CD1c-positive myeloid dendritic cell (primary cell): ENCODE data around the gene FRMD4A.

ENCODE experiments used
- DNase-seq: peaks from one replicate; pipeline ENCODE4 v3.0.0-alpha.2; 2016; ENCODE audit errors: extremely low spot score

Gene FRMD4A

GRCh38 chr10:13624630-13625029, 706.1 kb downstream of the FRMD4A start:
- no peak for DNase-seq

- no peak for DNase-seq
Observed at GRCh38 chr10:13621931-13622330, 708.8 kb downstream of the FRMD4A start.

GRCh38 chr10:13617116-13617515, 713.6 kb downstream of the FRMD4A start:
- no peak for DNase-seq

GRCh38 chr10:13615650-13616300, 714.9 kb downstream of the FRMD4A start:
- no peak for DNase-seq

GRCh38 chr10:13614530-13615332, 716.0 kb downstream of the FRMD4A start:
- no peak for DNase-seq

- no peak for DNase-seq
Observed at GRCh38 chr10:13613519-13613918, 717.2 kb downstream of the FRMD4A start.

GRCh38 chr10:13612654-13613373, 717.9 kb downstream of the FRMD4A start:
- no peak for DNase-seq

- no peak for DNase-seq
Observed at GRCh38 chr10:13608246-13608853, 722.4 kb downstream of the FRMD4A start.

GRCh38 chr10:13604357-13605040, 726.2 kb downstream of the FRMD4A start:
- DNase-seq: no peak

GRCh38 chr10:13597909-13598308, 732.8 kb downstream of the FRMD4A start:
- no peak for DNase-seq

GRCh38 chr10:13594641-13595040, 736.1 kb downstream of the FRMD4A start:
- no peak for DNase-seq
